ENCODE measurements around the gene RPAIN.

Gene RPAIN

DNA sequence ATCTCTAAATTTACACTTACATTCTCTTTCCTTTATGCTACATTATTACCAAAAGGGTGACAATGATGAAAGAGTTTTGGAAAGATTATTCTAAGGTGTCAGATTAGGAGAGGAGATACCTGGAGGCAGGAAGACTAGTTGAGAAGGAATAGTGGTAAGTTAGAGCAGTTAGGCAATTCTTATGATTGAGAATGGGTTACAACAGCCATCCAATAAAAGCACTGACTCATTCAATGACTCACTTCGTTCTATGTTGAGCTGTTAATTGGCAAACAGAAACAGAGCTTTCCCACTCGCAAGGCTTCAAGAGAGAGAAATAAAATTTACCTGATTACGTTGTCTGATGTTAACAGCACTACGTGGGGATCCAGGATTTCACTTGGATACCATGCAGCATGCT is 6.3 kb upstream of the RPAIN start:
- Histone ChIP-seq H3K4me2 (ENCODE audit: low read depth, low read length, poor library complexity, severe bottlenecking) (no peak overlapping the region), H2AFZ (ENCODE audit: low read depth, low read length, severe bottlenecking) (no peak overlapping the region), H3K36me3 (ENCODE audit: low read length) (peaks cover 51% of the 10 kb centered on the region), H3K27ac (ENCODE audit: low read depth, low read length) (no peak overlapping the region), H3K27me3 (ENCODE audit: low read length) (no peaks in the 10 kb centered on the region), H3F3A (ENCODE audit: insufficient read depth) (peaks cover 4% of the 10 kb centered on the region), H4K20me1 (ENCODE audit: low read depth, low read length) (peaks cover 11% of the 10 kb centered on the region; the same call in 1 of the 2 replicates), H3K9me2 (replicated peaks; ENCODE audit: insufficient read depth, low read length) (no peaks in the 10 kb centered on the region), H3K4me3 (ENCODE audit: insufficient read depth, low read length, poor library complexity, severe bottlenecking) (no peak overlapping the region), H3K9ac (ENCODE audit: low read length) (no peak overlapping the region), H3K79me2 (ENCODE audit: insufficient read depth, low read length) (peaks cover 74% of the 10 kb centered on the region), H3K9me3 (ENCODE audit: insufficient read depth, low read length) (no peaks in the 10 kb centered on the region)
- TF ChIP-seq, protein P1, sequence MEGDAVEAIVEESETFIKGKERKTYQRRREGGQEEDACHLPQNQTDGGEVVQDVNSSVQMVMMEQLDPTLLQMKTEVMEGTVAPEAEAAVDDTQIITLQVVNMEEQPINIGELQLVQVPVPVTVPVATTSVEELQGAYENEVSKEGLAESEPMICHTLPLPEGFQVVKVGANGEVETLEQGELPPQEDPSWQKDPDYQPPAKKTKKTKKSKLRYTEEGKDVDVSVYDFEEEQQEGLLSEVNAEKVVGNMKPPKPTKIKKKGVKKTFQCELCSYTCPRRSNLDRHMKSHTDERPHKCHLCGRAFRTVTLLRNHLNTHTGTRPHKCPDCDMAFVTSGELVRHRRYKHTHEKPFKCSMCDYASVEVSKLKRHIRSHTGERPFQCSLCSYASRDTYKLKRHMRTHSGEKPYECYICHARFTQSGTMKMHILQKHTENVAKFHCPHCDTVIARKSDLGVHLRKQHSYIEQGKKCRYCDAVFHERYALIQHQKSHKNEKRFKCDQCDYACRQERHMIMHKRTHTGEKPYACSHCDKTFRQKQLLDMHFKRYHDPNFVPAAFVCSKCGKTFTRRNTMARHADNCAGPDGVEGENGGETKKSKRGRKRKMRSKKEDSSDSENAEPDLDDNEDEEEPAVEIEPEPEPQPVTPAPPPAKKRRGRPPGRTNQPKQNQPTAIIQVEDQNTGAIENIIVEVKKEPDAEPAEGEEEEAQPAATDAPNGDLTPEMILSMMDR (IDR thresholded peaks at IDR 0.05; ENCODE audit: insufficient read depth, low read length, poor library complexity, severe bottlenecking) = no peak
- no peak for TF ChIP-seq EZH2phosphoT487 (conservative IDR thresholded peaks at IDR 0.05; ENCODE audit: low read length)

DNA sequence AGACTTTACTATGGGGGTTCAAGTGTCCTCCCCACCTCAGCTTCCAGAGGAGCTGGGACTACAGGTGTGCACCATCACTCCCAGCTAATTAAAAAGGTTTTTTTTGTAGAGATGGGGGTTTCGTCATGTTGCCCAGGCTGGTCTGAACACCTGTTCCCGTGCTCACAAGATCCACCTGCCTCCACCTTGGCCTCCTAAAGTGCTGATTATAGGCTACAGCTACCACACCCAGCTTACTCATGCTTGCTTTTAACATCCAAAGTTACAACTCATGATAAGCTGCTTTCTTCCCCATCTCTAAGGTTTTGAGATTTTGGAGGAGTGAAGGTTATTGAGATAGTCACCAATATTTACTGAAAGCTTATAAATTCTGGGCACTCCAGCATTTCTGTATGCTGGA is 3.1 kb upstream of the RPAIN start:
- H3K79me2 ChIP-seq (ENCODE audit: insufficient read depth, low read length) = peaks cover 86% of the 10 kb centered on the region
- no peak overlapping the region for H2AFZ ChIP-seq (ENCODE audit: low read depth, low read length, severe bottlenecking)
- peaks cover 10% of the 10 kb centered on the region for H3F3A ChIP-seq (ENCODE audit: insufficient read depth)
- H3K27me3 ChIP-seq (ENCODE audit: low read length) = no peaks in the 10 kb centered on the region
- H3K9me2 ChIP-seq (replicated peaks; ENCODE audit: insufficient read depth, low read length) = no peaks in the 10 kb centered on the region
- H3K4me3 ChIP-seq (ENCODE audit: insufficient read depth, low read length, poor library complexity, severe bottlenecking) = peak overlapping the region; percentile 4
- peak overlapping the region; percentile 11; the same call in 1 of the 2 replicates for H3K9ac ChIP-seq (ENCODE audit: low read length)
- peaks cover 7% of the 10 kb centered on the region; the same call in 1 of the 2 replicates for H4K20me1 ChIP-seq (ENCODE audit: low read depth, low read length)
- no peaks in the 10 kb centered on the region for H3K9me3 ChIP-seq (ENCODE audit: insufficient read depth, low read length)
- H3K36me3 ChIP-seq (ENCODE audit: low read length) = peaks cover 33% of the 10 kb centered on the region
- no peak for TF ChIP-seq EZH2phosphoT487 (conservative IDR thresholded peaks at IDR 0.05; ENCODE audit: low read length)
- TF ChIP-seq, protein P1 (IDR thresholded peaks at IDR 0.05; ENCODE audit: insufficient read depth, low read length, poor library complexity, severe bottlenecking) = no peak
- no peak overlapping the region; the same call in 1 of the 2 replicates for H3K27ac ChIP-seq (ENCODE audit: low read depth, low read length)
- H3K4me2 ChIP-seq (ENCODE audit: low read depth, low read length, poor library complexity, severe bottlenecking) = peak overlapping the region; percentile 74

DNA sequence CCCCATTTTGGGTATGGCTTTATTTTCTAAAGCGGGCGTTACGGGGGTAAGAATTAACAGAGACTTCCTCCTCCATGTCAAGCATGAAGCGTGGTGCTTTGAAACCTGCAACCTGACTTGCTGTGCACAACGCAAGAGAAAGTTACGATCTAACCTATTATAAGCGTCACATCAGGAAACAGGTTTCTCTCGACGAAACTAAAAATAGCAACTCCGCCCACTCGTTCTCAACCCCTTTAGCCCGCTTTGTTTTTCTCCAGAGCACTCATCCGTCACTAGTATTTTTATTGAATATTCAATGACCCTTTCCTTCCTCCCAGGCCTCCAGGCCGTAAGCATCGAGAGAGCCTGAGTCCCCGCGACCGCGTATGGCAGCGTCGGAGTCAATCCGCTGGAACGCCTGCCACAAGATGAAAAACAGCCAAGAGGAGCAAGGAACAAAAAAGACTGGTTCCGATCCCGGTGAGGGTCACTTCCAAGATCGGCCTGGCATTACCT is 1.1 kb upstream of the RPAIN start:
- H3F3A ChIP-seq (ENCODE audit: insufficient read depth) = peaks cover 10% of the 10 kb centered on the region
- peak overlapping the region; percentile 89 for H3K4me3 ChIP-seq (ENCODE audit: insufficient read depth, low read length, poor library complexity, severe bottlenecking)
- H3K27ac ChIP-seq (ENCODE audit: low read depth, low read length) = peak overlapping the region; percentile 90
- peaks cover 27% of the 10 kb centered on the region for H3K36me3 ChIP-seq (ENCODE audit: low read length)
- peak overlapping the region; percentile 10 for H2AFZ ChIP-seq (ENCODE audit: low read depth, low read length, severe bottlenecking)
- peaks cover 7% of the 10 kb centered on the region; the same call in 1 of the 2 replicates for H4K20me1 ChIP-seq (ENCODE audit: low read depth, low read length)
- no peaks in the 10 kb centered on the region for H3K27me3 ChIP-seq (ENCODE audit: low read length)
- H3K4me2 ChIP-seq (ENCODE audit: low read depth, low read length, poor library complexity, severe bottlenecking) = peak overlapping the region; percentile 74
- no peaks in the 10 kb centered on the region for H3K9me3 ChIP-seq (ENCODE audit: insufficient read depth, low read length)
- H3K9ac ChIP-seq (ENCODE audit: low read length) = peak overlapping the region; percentile 91
- no peaks in the 10 kb centered on the region for H3K9me2 ChIP-seq (replicated peaks; ENCODE audit: insufficient read depth, low read length)
- TF ChIP-seq, protein P1 (IDR thresholded peaks at IDR 0.05; ENCODE audit: insufficient read depth, low read length, poor library complexity, severe bottlenecking) = no peak
- no peak for TF ChIP-seq EZH2phosphoT487 (conservative IDR thresholded peaks at IDR 0.05; ENCODE audit: low read length)
- H3K79me2 ChIP-seq (ENCODE audit: insufficient read depth, low read length) = peaks cover 77% of the 10 kb centered on the region
